GM19240 (cell line): Measurements from ENCODE around the gene TLN1.

Experiments used
- DNase-seq: peaks from one replicate; pipeline ENCODE4 v3.0.0; 2011; ENCODE audit warnings: low spot score; ENCODE audit not compliant: insufficient read length

TLN1 gene

DNA sequence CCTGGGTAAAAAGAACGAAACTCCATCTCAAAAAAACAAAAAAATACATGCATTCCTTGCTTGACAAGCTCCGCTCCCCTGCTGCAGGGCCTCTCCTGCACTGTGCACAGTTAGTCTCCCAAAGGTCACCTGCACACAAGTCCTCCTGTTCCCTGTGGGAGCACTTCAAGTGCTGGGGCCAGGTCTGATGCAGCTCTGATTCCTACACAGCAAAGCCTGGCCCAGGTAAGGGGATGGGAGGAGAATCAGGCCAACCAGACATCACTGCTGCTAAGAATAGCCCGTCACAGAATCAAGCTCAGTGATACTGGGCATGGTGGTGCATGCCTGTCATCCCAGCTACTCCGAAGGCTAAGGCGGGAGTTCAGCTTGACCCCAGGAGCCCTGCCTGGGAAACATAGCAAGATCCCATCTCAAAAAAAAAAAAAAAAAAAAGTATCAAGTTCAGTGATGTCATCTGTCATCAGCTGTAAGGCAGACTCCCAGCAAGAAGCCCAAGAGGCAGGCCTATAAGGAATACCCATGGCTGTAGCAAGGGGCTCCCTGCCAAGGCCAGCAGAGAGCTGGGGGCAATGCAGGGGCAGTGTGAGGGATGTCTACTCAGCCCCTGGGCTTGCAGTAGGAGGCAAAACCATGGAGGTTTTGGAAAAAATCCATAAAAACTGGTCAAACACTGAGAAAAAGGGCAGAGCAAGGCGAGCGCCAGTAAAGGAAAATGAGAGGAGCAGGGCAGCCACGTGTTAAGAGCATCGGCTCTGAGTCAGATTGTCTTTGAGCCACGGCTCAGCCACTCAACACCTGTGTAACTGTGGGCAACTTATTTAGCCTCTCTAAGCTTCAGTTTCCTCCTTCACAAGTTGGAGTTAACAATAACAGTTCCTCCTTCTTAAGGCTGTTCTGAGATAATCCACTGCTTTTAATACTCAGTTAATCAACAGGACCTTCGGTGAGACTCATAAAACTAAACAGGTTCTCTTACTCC is 45.5 kb downstream of the TLN1 start:
- no peak for DNase-seq

DNA sequence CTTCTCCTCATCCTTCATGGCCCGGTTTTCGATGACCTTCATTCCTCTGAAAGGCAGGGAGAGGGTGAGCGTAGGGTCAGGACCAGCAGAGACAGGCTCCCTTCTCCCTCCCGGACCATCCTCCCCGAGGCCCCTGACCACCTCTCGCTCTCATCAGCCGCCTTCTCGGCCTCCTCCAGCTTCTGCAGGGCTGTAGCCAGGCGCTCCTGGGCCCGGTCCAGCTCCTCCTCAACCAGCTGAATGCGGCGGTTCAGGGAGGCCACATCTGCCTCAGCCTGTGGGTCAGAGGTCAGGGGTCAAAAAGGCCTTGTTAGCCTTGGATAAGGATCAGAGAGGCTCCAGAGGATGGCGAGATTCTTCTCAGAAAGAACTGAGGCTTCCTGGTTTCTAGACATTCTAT is 46.5 kb downstream of the TLN1 start:
- no peak for DNase-seq

DNA sequence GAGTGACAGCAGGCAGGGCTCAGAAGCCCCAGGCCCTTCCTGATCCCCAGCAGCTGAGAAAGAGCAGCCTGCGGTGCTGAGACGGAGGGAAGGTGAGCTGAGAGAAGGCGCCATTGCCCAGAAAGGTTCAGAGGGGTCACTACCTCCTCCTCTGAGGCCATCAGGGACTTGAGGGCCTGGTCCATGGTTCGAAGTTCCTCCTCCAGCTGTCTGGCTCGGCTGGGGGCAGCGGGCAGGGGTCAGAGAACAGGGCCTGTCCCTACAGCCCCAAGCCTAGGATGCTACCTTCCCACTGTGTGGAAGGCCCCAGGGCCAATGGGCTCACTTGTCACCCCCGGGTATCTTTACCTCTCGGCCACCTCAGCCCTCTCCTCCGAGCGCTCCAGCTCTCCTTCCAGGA is 47.1 kb downstream of the TLN1 start:
- no peak for DNase-seq

DNA sequence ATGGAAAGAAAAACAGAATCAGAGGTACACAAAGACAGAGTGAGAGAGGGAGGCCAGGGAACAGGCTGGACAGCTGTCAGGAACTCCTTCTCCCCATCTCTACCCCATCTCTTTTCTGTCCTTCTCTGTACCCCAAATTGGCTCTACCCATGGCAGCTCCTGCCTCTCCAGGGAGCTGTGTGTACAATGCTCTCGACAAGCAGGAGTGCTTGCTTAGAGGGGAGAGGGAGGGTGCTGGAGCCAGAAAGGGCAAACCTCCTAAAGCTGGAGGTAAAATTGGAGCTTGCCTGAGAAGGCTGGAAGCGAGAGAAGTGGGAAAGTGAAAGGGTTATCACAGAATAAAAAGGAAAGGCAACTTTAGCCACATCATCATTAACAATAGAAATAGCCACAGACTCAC is 48.7 kb downstream of the TLN1 start:
- DNase-seq = no peak

DNA sequence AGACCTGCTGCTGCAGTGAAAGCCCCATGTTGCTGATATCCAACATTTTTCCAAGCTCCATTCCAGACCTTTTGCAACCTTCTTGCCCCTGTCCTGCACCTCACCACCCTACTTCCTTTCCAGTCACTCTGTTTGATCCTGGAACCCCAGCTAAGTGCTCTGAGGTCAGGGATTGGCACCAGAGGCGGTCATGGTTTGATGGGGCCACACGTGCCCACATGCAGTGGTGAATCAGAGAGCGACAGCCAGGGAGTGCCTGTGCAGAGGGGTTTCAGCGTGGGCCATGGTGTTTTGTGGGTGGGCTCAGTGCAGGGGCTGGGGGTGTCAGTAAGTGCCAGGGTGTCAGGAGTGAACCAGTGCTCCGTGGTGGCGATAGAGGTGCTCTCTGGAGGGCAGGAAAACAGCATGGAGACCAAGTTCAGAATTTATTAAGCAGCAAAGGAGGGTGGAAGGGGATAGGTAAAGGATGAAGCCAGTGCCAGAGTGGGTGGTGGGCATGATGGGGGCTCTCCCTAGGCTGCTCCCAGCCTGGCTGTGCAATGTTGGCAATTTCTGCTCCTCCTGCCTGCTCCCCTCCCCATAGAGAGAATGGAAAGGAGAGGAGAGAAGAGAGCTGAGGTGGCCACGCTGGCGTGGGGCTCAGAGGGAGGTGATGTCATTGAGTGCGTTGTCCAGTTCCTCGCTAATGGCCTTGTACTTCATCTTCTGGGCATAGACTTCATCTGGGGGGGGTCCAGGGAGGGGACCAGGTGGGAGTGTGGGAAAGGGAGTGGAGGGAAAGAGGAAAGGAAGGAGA is 49.3 kb downstream of the TLN1 start:
- DNase-seq = no peak

DNA sequence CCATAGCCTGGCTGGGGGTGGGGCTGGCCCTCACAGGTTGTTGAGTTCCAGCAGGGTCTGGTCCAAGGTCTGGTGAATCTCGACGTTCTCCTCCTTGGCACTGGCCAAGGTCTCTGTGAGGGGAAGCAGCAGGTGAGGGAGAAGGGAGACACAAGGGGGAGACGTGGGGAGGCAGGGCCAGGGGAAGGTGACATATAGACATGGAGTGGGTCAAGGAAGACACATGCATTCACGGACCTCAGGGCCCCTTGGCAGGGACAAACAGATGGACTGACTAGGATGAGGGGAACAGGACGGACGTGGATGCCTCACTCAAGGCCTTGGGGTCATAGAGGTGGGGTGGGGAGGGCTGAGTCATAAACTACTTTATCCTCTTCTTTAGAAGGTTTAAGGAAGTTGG is 49.9 kb downstream of the TLN1 start:
- DNase-seq = no peak

DNA sequence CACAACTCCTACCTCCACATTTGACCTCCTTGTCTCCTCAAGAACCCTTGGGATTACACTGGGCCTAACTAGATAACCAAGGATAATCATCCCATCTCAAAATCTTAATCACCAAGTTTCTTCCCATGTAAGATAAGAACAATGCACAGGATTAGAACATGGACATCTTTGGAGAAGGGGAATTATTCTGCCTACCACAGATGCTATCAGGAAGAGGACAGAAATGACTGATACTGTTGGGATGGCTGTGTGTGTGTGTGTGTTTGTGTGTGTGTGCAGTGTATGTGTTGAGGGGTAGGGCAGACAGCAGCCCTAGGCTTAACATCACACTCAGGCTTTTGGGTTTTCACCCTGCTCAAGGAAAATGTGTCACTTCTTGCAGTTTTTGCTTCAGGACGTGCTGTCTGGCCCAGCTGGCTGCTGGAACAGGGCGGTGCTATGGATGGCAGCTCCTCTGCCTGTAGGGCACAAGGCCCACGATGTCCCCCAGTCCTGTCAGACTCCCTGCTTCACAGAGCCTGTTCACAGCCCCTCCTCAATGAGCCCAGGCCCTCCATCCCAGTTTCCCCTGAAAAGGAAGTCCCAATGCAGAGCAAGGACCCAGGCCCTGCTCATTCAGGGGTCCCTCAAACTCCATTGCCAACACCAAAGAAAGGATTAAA is 50.5 kb downstream of the TLN1 start:
- no peak for DNase-seq

DNA sequence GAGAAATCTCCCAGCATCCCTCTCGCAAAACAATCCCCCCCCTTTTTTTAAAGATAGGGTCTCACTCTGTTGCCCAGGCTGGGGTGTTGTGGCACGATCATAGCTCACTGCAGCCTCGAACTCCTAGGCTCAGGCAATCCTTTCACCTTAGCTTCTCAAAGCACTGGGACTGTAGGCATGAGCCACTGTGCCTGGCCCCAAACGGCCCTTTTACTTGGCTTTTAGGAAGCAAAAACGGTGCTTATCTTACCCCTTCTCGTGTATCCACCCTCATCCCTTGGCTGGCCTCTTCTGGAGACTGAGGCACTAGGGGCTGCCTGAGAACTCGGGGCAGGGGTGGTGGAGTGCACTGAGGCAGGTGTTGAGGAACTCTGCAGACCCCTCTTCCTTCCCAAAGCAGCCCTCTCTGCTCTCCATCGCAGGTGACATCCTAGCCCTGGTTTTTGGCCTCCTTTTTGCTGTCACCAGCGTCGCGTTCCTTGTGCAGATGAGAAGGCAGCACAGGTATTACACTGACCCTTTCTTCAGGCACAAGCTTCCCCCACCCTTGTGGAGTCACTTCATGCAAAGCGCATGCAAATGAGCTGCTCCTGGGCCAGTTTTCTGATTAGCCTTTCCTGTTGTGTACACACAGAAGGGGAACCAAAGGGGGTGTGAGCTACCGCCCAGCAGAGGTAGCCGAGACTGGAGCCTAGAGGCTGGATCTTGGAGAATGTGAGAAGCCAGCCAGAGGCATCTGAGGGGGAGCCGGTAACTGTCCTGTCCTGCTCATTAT is 51.5 kb downstream of the TLN1 start:
- DNase-seq = peak; percentile 55

DNA sequence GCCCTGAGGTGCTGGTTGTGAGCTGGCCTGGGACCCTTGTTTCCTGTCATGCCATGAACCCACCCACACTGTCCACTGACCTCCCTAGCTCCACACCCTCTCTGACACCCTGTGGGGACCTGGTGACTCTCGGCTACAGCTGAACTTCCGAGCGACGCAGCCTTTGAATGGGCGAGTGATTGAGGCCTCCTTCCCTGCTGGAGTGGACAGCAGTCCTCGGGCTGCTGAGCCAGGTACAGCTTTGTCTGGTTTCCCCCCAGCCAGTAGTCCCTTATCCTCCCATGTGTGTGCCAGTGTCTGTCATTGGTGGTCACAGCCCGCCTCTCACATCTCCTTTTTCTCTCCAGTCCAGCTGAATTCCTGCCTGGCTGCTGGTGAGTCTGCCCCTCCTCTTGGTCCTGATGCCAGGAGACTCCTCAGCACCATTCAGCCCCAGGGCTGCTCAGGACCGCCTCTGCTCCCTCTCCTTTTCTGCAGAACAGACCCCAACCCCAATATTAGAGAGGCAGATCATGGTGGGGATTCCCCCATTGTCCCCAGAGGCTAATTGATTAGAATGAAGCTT is 52.1 kb downstream of the TLN1 start:
- DNase-seq = no peak

DNA sequence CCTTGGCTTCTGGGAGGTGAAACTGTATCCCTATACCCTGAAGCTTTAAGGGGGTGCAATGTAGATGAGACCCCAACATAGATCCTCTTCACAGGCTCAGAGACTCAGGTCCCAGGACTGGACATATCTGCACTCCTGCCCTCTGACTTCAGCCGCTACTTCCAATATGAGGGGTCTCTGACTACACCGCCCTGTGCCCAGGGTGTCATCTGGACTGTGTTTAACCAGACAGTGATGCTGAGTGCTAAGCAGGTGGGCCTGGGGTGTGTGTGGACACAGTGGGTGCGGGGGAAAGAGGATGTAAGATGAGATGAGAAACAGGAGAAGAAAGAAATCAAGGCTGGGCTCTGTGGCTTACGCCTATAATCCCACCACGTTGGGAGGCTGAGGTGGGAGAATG is 52.9 kb downstream of the TLN1 start:
- DNase-seq = no peak

DNA sequence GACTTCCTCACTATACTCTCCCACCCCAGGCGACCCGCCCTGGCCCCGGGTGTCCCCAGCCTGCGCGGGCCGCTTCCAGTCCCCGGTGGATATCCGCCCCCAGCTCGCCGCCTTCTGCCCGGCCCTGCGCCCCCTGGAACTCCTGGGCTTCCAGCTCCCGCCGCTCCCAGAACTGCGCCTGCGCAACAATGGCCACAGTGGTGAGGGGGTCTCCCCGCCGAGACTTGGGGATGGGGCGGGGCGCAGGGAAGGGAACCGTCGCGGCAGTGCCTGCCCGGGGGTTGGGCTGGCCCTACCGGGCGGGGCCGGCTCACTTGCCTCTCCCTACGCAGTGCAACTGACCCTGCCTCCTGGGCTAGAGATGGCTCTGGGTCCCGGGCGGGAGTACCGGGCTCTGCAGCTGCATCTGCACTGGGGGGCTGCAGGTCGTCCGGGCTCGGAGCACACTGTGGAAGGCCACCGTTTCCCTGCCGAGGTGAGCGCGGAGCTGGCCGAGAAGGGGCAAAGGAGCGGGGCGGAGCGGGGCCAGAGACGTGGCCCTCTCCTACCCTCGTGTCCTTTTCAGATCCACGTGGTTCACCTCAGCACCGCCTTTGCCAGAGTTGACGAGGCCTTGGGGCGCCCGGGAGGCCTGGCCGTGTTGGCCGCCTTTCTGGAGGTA is 56.1 kb downstream of the TLN1 start:
- DNase-seq = no peak

DNA sequence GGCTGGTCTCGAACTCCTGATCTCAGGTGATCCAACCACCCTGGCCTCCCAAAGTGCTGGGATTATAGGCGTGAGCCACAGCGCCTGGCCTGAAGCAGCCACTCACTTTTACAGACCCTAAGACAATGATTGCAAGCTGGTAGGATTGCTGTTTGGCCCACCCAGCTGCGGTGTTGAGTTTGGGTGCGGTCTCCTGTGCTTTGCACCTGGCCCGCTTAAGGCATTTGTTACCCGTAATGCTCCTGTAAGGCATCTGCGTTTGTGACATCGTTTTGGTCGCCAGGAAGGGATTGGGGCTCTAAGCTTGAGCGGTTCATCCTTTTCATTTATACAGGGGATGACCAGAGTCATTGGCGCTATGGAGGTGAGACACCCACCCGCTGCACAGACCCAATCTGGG is 56.8 kb downstream of the TLN1 start:
- no peak for DNase-seq

DNA sequence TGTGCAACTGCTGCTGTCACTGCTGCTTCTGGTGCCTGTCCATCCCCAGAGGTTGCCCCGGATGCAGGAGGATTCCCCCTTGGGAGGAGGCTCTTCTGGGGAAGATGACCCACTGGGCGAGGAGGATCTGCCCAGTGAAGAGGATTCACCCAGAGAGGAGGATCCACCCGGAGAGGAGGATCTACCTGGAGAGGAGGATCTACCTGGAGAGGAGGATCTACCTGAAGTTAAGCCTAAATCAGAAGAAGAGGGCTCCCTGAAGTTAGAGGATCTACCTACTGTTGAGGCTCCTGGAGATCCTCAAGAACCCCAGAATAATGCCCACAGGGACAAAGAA is 58.0 kb downstream of the TLN1 start:
- DNase-seq = no peak

DNA sequence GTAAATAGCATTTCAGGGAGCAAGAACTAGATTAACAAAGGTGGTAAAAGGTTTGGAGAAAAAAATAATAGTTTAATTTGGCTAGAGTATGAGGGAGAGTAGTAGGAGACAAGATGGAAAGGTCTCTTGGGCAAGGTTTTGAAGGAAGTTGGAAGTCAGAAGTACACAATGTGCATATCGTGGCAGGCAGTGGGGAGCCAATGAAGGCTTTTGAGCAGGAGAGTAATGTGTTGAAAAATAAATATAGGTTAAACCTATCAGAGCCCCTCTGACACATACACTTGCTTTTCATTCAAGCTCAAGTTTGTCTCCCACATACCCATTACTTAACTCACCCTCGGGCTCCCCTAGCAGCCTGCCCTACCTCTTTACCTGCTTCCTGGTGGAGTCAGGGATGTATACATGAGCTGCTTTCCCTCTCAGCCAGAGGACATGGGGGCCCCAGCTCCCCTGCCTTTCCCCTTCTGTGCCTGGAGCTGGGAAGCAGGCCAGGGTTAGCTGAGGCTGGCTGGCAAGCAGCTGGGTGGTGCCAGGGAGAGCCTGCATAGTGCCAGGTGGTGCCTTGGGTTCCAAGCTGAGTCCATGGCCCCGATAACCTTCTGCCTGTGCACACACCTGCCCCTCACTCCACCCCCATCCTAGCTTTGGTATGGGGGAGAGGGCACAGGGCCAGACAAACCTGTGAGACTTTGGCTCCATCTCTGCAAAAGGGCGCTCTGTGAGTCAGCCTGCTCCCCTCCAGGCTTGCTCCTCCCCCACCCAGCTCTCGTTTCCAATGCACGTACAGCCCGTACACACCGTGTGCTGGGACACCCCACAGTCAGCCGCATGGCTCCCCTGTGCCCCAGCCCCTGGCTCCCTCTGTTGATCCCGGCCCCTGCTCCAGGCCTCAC is 58.6 kb downstream of the TLN1 start, which contains the start of gene CA9:
TSS of gene CA9 (plus strand) at position 797 of the 893 bp plus-strand sequence. CDS start at position 829, 32 bp downstream.
- no peak for DNase-seq

DNA sequence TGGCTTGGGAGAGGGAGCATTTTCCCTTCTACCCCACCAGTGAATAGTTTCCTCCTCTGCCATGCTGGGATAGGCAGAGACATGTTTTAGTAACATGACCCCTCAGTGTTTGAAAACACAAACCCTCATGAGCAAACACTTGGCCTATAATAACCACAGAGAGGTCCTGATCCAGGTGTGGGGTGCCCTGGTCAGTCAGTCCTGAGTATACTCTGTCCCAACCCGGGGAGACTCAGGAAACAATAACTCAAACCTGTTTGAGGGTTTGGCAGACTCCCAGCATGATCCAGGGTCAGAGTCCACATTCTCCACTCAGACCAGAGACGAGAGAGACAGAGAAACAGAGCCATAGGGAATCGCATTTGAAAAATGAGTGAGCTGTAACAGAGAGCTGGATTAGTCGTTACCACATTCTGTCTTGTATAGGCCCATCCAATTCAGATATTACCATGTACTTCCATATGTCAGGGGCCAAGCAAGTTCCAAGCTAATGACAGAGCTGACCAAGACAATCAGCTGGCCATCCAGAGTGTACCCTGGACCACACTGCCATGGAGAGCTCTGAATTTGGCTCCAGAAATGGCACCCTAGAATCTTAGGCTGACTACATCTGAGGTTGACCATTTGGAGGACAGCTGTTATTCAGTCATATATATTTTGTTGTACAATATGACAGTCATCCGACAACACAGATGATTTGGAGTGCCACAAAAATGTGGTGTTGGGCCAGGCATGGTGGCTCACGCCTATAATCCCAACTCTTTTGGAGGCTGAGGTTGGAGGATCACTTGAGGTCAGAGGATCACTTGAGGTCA is 62.5 kb downstream of the TLN1 start:
- DNase-seq = no peak

DNA sequence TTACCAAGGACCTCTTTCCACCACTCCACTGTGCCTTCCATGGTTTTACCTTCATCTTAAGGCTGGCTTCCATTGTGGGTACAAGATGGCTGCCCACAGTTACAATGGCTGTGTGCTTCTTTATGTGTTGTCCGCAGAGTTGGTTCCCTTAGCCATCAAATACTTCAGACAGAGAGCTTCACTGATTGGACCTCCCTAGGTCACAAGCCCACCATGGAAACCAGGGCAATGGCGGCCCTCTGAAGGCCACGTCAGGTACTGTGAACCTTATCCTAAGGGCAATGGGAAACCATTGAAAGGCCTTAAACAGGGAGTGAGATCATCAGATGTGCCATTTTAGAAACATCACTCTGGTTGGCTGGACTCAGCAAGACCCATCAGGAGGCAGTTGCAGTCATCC is 64.1 kb downstream of the TLN1 start:
- no peak for DNase-seq

DNA sequence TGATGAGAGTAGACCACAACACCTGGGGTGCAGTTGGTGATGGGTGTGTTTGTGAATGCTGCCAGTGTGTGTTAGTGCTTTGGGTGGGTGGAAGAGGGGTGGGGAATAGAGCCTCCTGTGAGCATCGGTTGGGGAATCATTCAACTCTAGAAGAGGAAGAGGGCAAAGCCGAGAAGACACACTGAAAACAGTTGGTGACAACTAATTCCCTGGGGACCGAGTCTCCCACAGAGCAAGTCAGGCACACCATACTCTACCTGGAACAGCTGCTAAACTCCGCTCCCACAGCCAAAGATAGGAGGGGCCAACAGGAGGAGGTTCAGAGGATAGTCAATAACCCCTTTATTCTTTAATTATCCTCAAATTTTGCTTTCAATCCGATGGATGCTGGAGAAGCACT is 65.4 kb downstream of the TLN1 start:
- no peak for DNase-seq

DNA sequence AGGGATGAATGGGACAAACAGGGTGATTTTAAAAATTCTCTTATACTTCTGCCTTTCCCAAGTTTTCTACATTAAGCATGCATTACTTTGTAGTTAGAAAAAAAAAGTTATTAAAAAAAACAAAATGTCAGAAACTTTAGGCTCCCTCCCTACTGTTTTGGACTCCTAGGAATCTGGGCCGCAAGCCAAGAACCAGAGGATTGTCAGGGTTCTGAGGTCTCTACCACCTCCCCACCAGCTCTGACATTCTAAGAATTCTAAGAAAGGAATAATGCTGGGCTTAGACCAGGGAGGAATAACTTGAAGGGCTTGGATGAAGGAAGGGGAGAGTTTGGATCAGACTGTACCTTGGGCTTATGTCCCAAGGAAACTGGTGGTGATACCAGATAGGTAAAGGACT is 66.0 kb downstream of the TLN1 start:
- no peak for DNase-seq

DNA sequence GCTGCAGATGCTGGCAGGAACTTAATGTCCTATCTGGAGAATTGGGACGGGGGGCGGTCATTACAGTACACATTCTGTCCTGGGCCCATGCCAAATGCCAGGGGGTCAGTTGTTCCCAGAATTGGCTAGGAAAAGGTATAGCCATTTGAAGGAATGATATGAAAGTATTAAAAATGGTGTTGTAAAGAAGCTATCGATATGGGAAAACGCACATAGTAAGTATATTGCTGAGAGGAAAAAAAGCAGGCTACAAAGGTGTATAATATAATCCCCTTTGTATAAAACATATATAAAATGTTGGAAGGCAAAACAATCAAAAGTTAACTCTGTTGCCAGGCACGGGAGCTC is 66.5 kb downstream of the TLN1 start:
- no peak for DNase-seq
